Kidney epithelial cell (primary cell): Measurements from ENCODE around the gene TTC23L. TPM values are rescaled to one million over a fixed set of nuclear protein-coding genes. Genes with fewer than 3 reads are reported as not detected.

ENCODE experiments used
- DNase-seq: peaks from one replicate; pipeline ENCODE4 v3.0.0-alpha.2; 2010; ENCODE audit warnings: low read depth
- H3K27me3 ChIP-seq: 2 replicates; pipeline ENCODE4 v1.6.0; 2011; ENCODE audit warnings: low read length; ENCODE audit not compliant: control insufficient read depth, insufficient read depth
- H3K36me3 ChIP-seq: 2 replicates; pipeline ENCODE4 v1.5.1; 2011; ENCODE audit warnings: low read length; ENCODE audit not compliant: control insufficient read depth, insufficient read depth
- H3K4me3 ChIP-seq: 2 replicates; pipeline ENCODE4 v1.5.1; 2011; ENCODE audit warnings: low read depth, mild to moderate bottlenecking, control low read depth, low read length
- total RNA-seq: library from RNA; depleted of rRNA; stranded (reverse); fragments of >200 nt; gene quantifications from 2 replicates; pipeline ENCODE4 v1.2.3, GENCODE V29; 2015
- TF ChIP-seq, protein P1 (sequence below): IDR thresholded peaks from 2 replicates; pipeline ENCODE4 v1.5.1; 2011; ENCODE audit warnings: mild to moderate bottlenecking, moderate library complexity, low read length, control low read depth, inconsistent platforms; ENCODE audit not compliant: insufficient read depth, poor library complexity, severe bottlenecking

The TTC23L gene
- total RNA-seq, 1 donor from 2014 or later, result 2.1 TPM

DNA sequence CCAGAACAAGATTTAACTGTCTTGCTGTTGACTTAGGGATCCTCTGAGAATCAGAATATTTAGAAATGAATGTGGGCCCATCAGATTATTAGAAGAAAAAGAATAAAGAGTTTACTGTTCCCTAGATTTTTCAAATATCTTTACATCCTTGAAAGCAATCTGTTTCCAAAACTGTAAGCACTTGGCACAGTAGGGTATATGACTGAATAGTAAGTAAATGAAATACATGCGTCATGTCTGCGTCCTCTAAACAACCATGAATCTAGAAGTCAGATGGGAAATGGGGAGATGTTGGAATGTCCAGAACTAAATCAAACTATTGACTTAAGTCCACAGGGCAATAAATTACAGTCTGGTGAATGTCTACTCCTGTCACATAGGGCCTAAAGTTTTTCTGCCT lies 26.1 kb downstream of the TTC23L start:
- no peak for DNase-seq
- Histone ChIP-seq H3K4me3 (no peak overlapping the region), H3K27me3 (no peaks in the 10 kb centered on the region), H3K36me3 (no peaks in the 10 kb centered on the region)
- TF ChIP-seq, protein P1, sequence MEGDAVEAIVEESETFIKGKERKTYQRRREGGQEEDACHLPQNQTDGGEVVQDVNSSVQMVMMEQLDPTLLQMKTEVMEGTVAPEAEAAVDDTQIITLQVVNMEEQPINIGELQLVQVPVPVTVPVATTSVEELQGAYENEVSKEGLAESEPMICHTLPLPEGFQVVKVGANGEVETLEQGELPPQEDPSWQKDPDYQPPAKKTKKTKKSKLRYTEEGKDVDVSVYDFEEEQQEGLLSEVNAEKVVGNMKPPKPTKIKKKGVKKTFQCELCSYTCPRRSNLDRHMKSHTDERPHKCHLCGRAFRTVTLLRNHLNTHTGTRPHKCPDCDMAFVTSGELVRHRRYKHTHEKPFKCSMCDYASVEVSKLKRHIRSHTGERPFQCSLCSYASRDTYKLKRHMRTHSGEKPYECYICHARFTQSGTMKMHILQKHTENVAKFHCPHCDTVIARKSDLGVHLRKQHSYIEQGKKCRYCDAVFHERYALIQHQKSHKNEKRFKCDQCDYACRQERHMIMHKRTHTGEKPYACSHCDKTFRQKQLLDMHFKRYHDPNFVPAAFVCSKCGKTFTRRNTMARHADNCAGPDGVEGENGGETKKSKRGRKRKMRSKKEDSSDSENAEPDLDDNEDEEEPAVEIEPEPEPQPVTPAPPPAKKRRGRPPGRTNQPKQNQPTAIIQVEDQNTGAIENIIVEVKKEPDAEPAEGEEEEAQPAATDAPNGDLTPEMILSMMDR, result no peak

DNA sequence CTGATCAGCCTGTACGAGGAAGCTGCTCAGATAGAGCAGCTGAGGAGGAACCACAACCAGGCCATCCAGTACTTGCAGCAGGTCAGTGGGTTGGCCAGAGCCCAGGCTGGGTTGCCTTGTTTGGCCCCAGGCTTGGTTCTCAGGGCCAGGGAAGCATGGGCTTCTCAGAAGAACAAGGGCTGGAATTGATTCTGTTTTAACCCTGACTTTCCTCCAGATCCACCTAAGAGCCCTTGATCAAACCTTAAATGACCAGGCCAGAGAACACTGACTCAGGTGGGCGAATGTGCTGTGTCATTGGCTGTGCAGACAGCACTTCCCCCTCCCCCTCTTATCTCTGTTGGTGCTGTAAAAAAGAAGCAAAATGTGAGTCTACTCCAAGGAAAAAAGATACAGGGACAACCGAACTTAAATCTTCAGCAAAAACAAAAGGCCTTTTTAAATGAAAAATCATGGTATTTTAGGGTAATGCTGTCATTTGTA lies 28.1 kb downstream of the TTC23L start:
- Histone ChIP-seq H3K4me3 (no peak overlapping the region), H3K27me3 (no peaks in the 10 kb centered on the region), H3K36me3 (no peaks in the 10 kb centered on the region)
- DNase-seq, result no peak
- TF ChIP-seq, protein P1, result no peak

DNA sequence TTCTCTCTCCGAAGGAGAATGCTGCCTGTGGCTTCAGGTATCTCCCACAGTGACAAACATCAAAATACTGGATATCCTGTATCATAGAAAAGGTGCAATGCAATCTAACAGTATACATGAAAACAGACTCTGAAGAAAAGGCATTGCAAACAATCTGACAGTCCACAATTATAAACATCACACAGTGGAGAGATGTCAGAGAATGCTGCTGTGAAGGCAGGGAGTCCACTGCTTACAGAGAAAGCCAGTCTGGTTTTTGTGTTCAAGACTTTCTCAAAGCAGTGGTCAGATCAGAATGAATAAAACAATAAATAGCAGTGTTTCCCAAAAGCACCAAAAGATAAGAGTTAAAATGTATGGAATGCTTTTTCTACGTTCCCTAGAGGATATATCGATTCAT lies 28.7 kb downstream of the TTC23L start:
- no peak for DNase-seq
- Histone ChIP-seq H3K36me3 (no peaks in the 10 kb centered on the region), H3K4me3 (no peak overlapping the region), H3K27me3 (no peaks in the 10 kb centered on the region)
- TF ChIP-seq, protein P1, result no peak

DNA sequence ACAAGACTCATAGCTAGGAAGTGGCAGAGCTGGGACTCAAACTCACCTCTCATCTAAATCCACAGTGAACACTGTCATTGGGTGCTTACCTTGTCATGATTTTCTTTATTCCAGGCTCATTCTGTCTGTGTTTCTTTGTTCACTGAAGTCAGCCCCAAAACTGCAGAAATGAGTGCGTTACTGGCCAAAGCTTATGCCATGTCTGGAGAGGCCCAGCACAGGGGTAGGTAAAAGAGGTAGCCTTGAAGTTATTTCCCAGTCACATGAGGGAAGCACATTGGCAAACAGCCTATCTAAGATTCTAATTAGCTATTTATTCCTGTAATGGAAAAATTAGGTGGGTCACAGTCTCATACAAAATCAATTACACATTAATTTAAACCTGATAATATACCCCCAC lies 29.8 kb downstream of the TTC23L start:
- no peak overlapping the region for H3K4me3 ChIP-seq
- TF ChIP-seq, protein P1, result no peak
- DNase-seq, result no peak
- H3K36me3 ChIP-seq, result no peaks in the 10 kb centered on the region
- no peaks in the 10 kb centered on the region for H3K27me3 ChIP-seq

DNA sequence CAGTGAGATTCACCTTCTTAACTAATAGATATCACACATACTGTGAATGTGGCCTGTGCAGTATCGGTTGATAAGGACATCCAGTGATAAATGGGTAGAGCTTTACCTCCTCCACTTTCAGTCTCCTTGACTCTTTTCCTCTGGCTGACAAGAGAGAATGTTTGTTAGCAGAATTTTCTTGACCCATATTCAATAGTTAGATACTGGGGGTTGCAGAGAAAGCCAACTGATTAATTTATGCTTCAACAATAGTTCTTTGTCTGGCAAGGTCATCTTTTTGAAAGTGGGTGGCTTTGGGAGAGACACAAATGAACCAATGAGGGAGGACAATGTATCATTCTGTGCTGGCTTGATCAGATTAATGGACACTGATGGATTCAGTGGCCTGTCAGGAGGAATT lies 30.3 kb downstream of the TTC23L start:
- DNase-seq, result no peak
- Histone ChIP-seq H3K4me3 (no peak overlapping the region), H3K27me3 (no peaks in the 10 kb centered on the region), H3K36me3 (no peaks in the 10 kb centered on the region)
- TF ChIP-seq, protein P1, result no peak

DNA sequence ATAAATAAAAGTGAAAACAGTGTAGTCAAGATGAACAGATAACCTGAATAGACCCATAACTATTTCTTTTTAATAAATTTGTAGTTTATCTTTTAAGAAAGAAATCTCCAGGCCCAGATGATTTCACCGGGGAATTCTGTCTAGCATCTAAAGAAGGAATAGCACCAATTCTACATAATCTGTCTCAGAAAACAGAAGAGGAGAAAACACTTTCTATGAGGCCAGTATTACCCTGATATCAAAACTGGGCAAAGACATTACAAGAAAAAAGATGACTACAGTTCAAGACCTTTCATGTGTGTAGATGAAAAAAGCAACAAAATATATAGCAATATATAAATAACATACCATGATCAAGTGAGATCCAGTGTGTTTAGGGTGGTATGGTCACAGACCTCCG lies 31.4 kb downstream of the TTC23L start:
- H3K4me3 ChIP-seq, result no peak overlapping the region
- no peaks in the 10 kb centered on the region for H3K36me3 ChIP-seq
- H3K27me3 ChIP-seq, result no peaks in the 10 kb centered on the region
- TF ChIP-seq, protein P1, result no peak
- no peak for DNase-seq
